Osteocyte (in vitro differentiated cells): Measurements from ENCODE around the gene GRIN2D. TPM values are rescaled to one million over a fixed set of nuclear protein-coding genes. Genes with fewer than 3 reads are reported as not detected.

Source experiments
- DNase-seq: peaks from one replicate; pipeline ENCODE4 v3.0.0; 2021; ENCODE audit warnings: mixed read lengths; ENCODE audit not compliant: unreplicated experiment; ENCODE audit errors: extremely low spot score
- H3K27ac Mint-ChIP-seq: one replicate; pipeline ENCODE4 v1.8.0; 2021; ENCODE audit warnings: mild to moderate bottlenecking, mixed read lengths; ENCODE audit not compliant: unreplicated experiment
- H3K27me3 Mint-ChIP-seq: one replicate; pipeline ENCODE4 v1.8.0; 2021; ENCODE audit warnings: mixed read lengths; ENCODE audit not compliant: unreplicated experiment
- H3K36me3 Mint-ChIP-seq: one replicate; pipeline ENCODE4 v1.8.0; 2021; ENCODE audit warnings: mixed read lengths; ENCODE audit not compliant: unreplicated experiment
- H3K4me1 Mint-ChIP-seq: one replicate; pipeline ENCODE4 v1.8.0; 2021; ENCODE audit warnings: mixed read lengths; ENCODE audit not compliant: unreplicated experiment
- H3K4me3 Mint-ChIP-seq: one replicate; pipeline ENCODE4 v1.8.0; 2021; ENCODE audit warnings: mild to moderate bottlenecking, moderate library complexity, mixed read lengths; ENCODE audit not compliant: unreplicated experiment
- H3K9me3 Mint-ChIP-seq: one replicate; pipeline ENCODE4 v1.8.0; 2021; ENCODE audit warnings: mixed read lengths; ENCODE audit not compliant: unreplicated experiment
- CTCF ChIP-seq: fragments of 200-600 bp; sonication (generic); IDR thresholded peaks from 2 replicates; pipeline ENCODE4 v1.5.0; 2021; ENCODE audit warnings: antibody characterized with exemption, mild to moderate bottlenecking, moderate library complexity
- total RNA-seq: library from RNA; stranded (reverse); gene quantifications from 2 replicates; pipeline ENCODE4 v1.2.1, GENCODE V29; 2021

The GRIN2D gene
- total RNA-seq, 1 donor from 2014 or later = 1.2 TPM

- DNase-seq = no peak
- H3K4me1 Mint-ChIP-seq = peaks cover 22% of the 10 kb centered on the region
- H3K27ac Mint-ChIP-seq = no peak overlapping the region
- peaks cover 8% of the 10 kb centered on the region for H3K27me3 Mint-ChIP-seq
- H3K9me3 Mint-ChIP-seq = no peaks in the 10 kb centered on the region
- no peak for TF ChIP-seq CTCF
- no peak overlapping the region for H3K4me3 Mint-ChIP-seq
- H3K36me3 Mint-ChIP-seq = no peaks in the 10 kb centered on the region
These were observed 7.8 kb downstream of the GRIN2D start for GRCh38 chr19:48401287-48401686.

- peaks cover 13% of the 10 kb centered on the region for H3K4me1 Mint-ChIP-seq
- H3K9me3 Mint-ChIP-seq = no peaks in the 10 kb centered on the region
- H3K4me3 Mint-ChIP-seq = no peak overlapping the region
- no peak for TF ChIP-seq CTCF
- H3K36me3 Mint-ChIP-seq = no peaks in the 10 kb centered on the region
- H3K27ac Mint-ChIP-seq = peak overlapping the region; percentile 9
- no peak for DNase-seq
- peaks cover 2% of the 10 kb centered on the region for H3K27me3 Mint-ChIP-seq
These were observed 10.1 kb downstream of the GRIN2D start for GRCh38 chr19:48403606-48404005.

GRCh38 chr19:48405010-48405659, 11.7 kb downstream of the GRIN2D start:
- Mint-ChIP-seq H3K9me3 (no peaks in the 10 kb centered on the region), H3K4me1 (peaks cover 6% of the 10 kb centered on the region), H3K27me3 (peaks cover 2% of the 10 kb centered on the region), H3K27ac (no peak overlapping the region), H3K36me3 (no peaks in the 10 kb centered on the region), H3K4me3 (no peak overlapping the region)
- no peak for TF ChIP-seq CTCF
- no peak for DNase-seq

- H3K27me3 Mint-ChIP-seq = peaks cover 2% of the 10 kb centered on the region
- no peaks in the 10 kb centered on the region for H3K9me3 Mint-ChIP-seq
- H3K27ac Mint-ChIP-seq = no peak overlapping the region
- H3K36me3 Mint-ChIP-seq = no peaks in the 10 kb centered on the region
- H3K4me3 Mint-ChIP-seq = no peak overlapping the region
- no peak for DNase-seq
- no peak for TF ChIP-seq CTCF
- peaks cover 3% of the 10 kb centered on the region for H3K4me1 Mint-ChIP-seq
These were observed 12.4 kb downstream of the GRIN2D start for GRCh38 chr19:48405850-48406249.

GRCh38 chr19:48413879-48414587, 20.6 kb downstream of the GRIN2D start:
- TF ChIP-seq CTCF = no peak
- Mint-ChIP-seq H3K4me1 (peaks cover 19% of the 10 kb centered on the region), H3K27me3 (no peaks in the 10 kb centered on the region), H3K9me3 (no peaks in the 10 kb centered on the region), H3K4me3 (peak overlapping the region; percentile 71), H3K36me3 (no peaks in the 10 kb centered on the region), H3K27ac (no peak overlapping the region)
- DNase-seq = no peak
